CD4-positive, alpha-beta T cell treated with Interleukin-15 for 1 hour (primary cell): ENCODE measurements around the gene PRR11.
"Not testable (repeated sequence)": the region's sequence is repeated elsewhere in the genome, so short reads cannot be mapped to it uniquely, and the experiment has no call there.

Experiments
- DNase-seq: peaks from one replicate; pipeline ENCODE4 v3.0.0-alpha.2; 2020

Gene PRR11

DNA sequence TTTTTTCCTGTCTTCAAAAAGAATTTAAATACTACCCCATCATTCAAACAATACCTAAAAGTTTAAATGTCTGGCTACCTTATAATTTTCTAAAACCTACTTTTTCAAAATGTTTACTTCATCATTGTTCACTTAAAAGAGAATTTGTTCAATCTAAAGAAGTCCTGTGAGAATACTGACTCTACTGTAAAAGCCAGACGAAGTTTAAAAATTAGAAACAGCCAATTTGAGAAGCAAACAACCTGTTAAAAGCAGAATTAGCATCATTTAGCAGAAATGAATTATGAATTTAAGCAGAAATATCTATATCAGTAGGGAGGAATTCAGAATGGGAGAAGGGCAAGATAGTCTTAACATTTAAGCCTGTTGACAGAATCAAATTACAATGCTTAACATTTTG, 2.6 kb upstream of the PRR11 start:
- DNase-seq, result no peak

DNA sequence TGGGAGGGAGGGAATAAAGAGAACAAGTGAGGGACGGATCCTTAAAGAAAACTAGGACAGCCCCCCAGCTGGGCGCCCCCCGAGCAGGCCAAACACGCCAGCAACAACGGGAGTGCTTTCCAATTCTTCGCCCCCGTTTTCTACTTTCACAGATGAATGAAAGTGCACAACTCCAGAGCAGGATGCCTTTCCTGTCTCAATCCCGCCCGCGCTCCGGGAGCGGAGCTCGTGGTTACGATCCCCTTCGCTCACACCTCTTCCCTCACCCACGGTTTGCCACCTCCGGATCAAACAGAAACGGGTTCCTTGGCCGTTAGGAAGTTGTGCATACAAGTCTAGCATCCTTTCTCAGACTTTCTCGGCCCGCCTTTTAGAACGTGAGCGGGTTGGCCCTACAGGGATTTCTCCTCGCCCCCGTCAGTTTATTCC, 1.2 kb upstream of the PRR11 start:
- DNase-seq, result no peak

DNA sequence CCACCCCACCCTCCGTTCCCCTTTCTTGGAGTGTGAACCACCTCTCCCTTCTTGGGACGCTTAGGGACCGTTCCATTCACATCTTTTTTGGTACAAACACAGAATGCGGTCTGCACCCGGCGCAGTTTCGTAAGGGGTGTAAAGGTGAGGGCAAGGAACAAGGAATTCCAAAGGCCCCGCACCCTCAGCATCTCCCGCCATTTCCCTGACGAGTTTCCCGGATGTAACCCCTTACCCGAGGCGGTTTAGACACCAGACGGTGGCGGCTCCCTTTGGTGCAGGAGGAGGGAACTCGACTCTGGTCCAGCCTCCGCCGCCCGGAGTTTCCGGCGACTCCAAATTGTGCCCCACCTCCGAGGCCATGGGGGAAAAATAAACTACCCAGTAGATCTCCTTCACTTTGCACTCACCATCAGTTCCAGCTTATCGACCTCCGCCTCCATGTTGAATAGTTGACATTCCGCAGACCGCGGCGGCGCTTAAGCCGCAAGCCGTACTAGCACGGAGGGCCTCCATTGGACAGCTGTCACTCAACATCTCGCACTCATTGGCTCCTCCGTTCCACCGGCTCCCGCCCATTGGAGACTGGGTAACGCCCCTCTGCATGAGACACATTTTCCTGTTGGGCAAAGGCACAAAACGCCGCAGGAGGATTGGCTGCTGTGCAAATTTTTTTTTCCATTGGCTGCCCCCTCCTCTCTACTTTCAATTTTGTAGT, 666 bp upstream of the PRR11 start, which contains the start of gene SKA2:
Gene SKA2 (minus strand): TSS at position 466 of the 718 bp plus-strand sequence. CDS start 23 bp downstream, at position 443.
- DNase-seq, result peak; percentile 99

DNA sequence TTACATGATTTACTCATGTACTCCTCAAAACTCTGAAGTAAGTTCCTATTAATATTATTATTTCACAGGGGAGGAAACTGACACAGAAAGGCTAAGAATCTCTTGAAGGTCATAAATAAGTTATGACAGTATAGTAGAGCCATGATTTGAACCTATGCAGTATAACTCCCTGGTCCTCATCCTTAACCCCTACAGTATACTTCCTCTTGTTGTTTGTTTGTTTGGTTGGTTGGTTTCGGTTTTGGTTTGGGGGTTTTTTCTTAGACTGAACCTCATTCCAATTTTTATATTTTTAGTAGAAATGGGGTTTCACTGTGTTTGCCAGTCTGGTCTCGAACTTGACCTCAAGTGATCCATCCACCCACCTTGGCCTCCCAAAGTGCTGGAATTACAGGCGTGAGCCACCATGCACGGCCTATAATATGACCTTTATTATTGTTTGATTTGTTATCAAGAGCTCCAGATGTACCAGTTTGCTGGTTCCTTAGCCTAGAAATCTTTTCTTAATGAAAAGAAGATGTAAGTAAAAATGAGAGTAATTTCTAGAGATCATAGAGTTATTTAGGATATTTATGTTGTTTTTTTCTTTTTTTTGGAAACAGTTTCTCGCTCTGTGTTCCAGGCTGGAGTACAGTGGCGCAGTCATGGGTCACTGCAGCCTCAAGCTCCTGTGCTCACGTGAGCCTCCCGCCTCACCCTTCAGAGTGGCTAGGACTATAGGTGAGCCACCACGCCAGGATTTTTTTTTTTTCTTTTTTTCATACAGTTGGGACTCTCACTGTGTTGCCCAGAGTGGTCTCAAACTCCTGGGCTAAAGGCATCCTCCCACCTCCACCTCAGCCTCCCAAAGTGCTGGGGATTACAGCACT, 4.8 kb downstream of the PRR11 start:
- DNase-seq, result no peak

DNA sequence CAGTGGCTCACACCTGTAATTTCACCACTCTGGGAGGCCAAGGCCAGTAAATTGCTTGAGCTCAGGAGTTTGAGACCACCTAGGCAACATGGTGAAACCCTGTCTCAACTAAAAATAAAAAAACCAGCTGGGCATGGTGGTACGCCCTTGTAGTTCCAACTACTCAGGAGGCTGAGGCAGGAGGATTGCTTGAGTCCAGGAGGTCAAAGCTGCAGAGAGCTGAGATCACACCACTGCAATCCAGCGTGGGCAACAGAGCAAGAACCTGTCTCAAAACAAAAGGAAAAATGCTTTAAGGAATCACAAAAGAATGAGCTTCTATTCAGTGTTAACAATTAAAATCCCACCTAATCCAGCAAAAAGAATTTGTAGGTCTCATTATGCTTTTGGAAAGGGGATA, 5.9 kb downstream of the PRR11 start:
- DNase-seq, result no peak

DNA sequence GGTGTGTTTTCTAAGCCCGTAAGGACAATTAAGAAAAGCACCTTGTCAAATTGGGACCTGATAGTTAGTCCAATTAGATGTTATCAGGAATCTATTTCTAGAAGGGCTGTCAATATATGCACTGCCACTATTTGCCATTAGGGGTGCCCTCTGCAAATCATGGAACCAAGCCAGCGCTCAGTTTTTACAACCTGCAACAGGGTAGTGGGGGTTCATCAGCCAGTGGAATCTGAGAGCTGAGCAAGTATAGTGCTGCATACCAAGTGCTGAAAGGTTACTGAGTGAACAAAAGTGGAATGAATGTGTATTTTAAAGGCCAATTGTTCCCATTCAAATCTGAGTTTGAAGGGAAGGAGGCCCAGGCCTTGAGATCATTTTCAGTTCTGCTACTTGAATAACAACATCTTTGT, 10.4 kb downstream of the PRR11 start:
- DNase-seq, result peak; percentile 31

DNA sequence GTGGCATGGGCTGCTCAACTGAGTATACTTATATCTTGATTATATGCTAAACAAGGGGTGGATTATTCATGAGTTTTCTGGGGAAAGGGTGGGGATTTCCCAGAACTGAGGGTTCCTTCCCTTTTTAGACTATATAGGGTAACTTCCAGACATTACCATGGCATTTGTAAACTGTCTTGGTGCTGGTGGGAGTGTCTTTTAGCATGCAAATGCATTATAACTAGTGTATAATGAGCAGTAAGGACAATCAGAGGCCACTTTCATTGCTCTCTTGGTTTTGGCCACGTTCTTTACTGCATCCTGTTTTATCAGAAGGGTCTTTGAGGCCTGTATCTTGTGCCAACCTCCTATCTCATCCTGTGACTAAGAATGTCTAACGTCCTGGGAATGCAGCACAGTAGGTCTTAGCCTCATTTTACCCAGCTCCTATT, 12.0 kb downstream of the PRR11 start:
- DNase-seq, result no peak

DNA sequence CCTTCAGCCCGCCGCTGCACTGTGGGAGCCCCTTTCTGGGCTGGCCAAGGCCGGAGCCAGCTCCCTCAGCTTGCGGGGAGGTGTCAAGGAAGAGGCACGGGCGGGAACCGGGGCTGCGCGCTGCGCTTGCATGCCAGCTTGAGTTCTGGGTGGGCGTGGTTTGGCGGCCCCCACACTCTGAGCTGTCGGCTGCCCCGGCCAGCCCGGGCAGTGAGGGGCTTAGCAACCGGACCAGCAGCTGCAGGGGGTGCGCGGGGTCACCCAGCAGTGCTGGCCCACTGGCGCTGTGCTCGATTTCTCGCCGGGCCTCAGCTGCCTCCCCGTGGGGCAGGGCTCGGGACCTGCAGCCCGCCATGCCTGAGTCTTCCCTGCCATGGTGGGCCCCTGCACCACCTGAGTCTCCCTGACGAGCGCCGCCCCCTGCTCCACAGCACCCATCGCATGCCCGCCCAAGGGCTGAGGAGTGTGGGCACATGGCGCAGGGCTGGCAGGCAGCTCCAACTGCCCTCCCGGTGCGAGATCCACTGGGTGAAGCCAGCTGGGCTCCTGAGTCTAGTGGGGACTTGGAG, 17.0 kb downstream of the PRR11 start:
- DNase-seq, result no peak

DNA sequence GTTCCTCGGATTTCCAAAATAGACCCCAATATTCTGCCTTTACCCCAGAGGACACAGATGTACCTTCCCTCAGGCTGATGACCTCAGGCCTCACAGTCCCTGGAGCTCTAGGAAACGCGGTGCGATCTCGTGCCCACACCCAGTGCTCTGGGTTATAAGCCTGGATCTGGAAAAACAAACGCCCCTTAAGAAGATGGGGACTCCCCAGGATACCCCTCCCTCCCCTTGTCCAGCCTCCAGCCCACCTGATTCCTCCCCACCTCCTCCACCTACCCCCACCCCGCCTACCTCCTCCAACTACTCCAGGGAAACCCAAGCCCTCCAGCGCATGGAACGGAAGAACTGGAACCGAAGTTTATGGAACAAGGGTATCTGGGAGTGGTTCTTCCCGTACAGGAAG, 19.1 kb downstream of the PRR11 start:
- DNase-seq, result no peak

DNA sequence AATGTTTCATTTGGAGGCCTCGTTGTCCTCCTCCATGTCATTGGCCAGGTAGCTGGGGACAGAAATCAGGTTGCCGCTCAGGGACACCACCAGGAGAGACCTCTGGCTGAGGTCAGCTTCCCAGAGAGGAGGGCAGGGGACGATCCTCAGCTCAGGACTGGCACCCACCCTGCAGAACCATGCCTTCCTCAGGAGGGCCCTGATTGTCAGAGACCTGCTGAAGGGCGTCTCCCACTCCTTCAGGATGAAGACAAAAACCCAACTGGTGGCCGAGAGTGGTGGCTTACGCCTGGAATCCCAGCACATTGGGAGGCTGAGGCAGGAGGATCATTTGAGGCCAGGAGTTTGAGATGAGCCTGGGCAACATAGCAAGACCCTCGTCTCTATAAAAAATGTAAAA, 19.5 kb downstream of the PRR11 start:
- no peak for DNase-seq

DNA sequence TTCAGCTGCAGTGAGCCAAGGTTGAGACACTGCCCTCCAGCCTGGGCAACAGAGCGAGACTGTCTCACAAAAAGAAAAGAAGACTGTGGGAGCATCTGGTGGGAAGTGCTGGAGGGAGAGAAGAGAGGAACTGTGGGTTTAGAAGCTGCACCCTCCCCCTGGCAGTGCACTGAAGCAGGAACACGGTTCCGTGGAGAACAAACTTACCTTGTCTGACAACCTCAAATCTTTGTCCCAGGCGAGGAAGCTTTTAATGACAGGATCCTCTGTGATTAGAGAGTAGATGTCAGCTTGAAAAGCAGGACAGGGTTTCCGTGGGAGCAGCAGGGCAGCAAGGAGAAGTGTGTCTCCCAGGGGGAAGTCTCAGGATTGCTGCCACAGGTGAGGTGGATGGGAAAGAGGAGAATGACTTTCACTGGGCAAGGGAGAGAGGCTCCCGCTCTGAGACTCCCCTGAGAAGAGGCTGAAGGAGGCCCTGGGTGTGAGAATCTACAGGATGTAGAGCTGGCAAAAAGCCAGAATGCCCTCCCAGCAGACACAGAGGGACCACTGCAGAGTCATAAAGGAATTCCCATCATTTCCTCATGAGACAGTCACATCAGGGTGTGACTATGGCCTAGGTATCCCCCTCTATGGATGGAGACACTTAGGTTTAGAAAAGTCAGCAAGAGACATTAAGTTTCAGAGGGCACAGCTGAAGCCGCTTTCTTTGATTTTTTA, 22.9 kb downstream of the PRR11 start:
- DNase-seq, result no peak

DNA sequence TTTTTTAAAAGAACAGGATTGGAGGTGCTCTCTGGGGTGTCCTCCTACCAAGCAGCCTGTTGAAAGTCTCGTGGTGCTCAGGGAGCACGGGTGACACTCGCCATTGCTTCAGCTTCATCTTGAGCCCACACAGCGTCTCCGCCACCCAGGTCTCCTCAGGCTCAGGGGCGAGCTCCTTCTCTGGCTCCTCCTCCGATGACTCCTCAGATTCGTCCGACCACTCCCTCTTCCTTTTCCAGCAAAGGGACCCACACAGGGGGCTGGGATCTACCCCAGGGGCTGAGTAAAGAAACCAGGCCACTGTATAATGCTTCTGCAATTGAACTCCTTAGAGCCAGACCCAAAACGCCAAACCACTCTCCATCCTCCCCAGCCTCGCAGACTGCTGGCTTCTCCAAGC, 24.1 kb downstream of the PRR11 start:
- DNase-seq, result not testable (repeated sequence)

DNA sequence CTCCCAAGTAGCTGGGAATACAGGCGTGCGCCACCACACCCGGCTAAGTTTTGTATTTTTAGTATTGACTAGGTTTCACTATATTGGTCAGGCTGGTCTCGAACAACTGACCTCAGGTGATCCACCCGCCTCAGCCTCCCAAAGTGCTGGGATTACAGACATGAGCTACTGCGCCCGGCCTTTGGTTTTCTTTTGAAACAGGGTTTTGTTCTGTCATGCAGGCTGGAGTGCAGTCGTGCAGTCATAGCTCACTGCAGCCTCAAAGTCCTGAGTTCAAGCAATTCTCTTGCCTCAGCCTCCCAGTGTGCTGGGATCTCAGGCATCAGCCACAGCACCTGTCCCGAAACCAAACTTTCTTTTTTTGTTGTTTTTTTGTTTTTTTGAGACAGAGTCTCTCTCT, 25.1 kb downstream of the PRR11 start:
- no peak for DNase-seq

DNA sequence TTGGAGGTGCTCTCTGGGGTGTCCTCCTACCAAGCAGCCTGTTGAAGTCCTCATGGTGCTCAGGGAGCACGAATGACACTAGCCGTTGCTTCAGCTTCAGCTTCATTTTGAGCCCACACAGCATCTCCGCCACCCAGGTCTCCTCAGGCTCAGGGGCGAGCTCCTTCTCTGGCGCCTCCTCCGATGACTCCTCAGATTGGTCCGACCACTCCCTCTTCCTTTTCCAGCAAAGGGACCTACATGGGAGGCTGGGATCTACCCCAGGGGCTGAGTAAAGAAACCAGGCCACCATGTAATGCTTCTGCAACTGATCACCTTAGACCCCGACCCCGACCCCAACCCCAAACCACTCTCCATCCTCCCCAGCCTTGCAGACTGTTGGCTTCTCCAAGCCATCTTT, 25.9 kb downstream of the PRR11 start:
- DNase-seq, result no peak

DNA sequence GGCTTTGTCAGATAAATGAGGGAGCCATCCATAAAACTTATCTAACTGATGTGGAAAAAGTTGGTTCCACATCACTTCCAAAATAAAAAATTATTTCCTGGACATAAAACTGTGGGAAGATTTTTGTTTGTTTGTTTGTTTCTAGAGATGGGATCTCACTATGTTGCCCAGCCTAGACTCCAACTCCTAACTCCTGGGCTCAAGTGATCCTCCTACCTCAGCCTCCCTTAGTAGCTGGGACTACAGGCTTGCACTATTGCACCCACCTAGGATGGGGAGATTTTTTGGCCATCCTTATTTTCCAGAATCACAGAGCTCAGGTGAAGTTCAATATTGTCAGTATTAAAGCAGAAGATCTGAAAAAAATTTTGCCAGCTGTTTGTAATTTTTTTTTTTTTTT, 30.5 kb downstream of the PRR11 start:
- no peak for DNase-seq

DNA sequence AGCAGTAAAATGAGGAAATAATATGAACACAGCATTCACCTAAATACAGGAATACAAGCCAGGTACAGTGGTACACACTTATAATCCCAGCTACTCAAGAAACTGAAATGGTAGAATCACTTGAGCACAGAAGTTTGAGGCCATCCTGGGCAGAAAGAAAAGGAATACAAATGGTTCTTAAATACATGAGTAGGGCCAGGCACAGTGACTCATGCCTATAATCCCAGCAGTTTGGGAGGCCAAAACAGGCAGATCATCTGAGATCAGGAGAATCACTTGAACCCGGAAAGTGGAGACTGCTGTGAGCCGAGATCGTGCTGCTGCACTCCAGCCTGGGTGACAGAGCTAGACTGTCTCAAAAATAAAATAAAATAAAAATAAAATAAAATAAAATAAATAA, 31.3 kb downstream of the PRR11 start:
- DNase-seq, result no peak

DNA sequence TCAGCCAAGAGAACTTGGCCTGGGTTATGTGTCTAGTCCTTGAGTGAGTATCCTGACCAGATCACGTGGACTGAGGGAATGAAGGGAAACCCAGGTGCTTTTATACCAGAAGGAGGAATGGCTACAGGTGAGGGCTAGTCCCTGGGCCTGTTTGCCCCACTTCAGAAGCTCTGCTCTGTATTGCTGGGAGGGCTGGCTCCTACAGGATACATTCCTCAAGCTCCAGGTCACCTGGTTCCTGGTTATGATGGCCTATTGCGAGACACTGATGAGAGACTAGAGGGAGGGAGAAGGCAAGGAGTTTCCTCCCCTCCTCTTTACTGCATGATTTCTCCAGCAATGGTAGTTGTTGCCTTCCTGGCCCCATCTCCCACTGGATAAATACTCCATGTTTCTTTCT, 35.3 kb downstream of the PRR11 start:
- DNase-seq, result no peak

DNA sequence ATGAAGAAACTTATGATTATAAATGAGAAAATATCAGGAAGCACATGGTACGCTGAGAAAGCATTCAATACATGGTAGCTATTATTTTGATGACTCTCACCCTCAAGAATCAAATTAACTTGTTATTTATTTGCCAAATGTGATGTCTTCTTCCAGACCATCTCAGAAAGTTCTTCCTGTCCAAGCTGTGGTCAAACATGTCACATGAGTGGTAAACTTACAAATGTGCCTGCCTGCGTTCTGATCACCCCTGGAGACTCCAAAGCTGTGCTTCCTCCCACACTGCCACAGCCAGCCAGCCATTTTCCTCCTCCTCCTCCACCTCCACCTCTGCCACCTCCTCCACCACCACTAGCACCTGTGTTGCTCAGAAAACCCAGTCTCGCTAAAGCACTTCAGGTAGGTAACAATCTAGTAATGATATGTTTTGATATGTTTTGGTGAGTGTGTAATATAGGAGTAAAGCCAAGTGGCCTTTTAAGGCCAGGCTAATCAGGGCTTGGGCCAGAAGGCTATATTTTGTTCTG, 37.9 kb downstream of the PRR11 start:
- no peak for DNase-seq

DNA sequence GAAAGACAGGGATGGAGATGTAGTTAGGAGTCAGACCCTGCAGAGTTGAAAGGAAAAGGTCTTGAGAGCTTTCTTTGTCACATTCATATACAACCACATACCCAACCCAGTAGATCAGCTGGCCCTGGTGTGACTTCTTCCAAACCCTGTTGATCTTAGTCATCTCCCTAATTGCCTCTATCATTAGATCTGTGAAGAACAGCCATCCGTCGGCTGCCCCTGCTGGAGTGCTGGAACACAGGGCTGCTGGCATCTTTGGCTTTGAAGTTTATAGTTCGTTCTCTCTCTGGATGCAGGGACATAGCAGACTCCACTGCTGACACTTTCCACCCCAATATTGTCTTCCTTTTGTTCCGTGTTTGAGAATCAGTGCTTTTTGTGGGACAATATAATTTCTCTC, 43.9 kb downstream of the PRR11 start:
- no peak for DNase-seq

DNA sequence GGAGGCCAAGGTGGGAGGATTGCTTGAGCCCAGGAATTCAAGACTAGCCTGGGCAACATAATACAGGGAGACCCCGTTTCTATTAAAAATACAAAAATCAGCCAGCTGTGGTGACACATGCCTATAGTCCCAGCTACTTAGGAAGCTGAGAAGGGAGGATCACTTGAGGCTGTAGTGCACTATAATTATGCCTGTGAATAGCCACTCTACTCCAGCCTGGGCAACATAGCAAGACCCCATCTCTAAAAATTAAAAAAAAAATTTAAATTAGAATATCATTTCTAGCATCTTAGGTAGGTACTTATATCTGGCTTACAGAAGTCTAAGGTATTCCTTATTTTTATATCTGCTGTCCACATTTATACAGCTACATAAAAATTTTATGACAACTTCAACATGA, 46.8 kb downstream of the PRR11 start:
- no peak for DNase-seq

DNA sequence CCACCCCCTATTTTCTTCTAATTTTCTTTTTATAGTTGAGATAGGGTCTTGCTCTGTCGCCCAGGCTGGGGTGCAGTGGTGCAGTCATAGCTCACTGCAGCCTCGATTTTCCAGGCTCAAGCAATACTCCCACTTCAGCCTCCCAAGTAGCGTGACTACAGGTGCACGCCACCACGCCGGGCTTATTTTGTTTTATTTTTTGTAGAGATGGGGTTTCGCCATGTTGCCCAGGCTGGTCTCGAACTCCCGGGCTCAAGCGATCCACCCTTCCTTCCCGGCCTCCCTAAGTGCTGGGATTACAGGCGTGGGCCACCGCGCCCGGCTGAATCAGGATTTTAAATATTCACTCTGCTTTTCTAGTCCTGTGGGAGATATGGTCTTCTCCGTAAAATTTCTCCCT, 63.8 kb downstream of the PRR11 start:
- no peak for DNase-seq

DNA sequence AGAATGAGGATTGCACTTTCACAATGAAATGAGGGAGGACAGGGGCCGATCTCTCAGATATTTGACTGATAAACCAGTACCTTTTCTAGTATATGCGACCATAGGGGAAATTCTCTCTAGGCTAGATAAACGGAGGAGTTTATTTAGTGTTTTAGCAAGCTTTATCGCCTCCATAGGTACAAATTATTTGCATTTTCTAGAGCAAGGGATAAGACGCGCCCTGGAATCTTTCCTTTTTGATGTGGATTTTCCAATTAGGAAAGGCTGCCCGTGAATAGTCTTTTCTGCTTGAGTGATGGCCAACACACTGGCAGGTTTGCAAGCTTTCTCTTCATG, 64.4 kb downstream of the PRR11 start:
- no peak for DNase-seq
